C4-2B (cell line): ENCODE measurements around the gene ANKRD55.
"Not testable (repeated sequence)": the region's sequence is repeated elsewhere in the genome, so short reads cannot be mapped to it uniquely, and the experiment has no call there.

Experiments
- H3K27ac ChIP-seq: fragments of 450-650 bp; 2 replicates; pipeline ENCODE4 v1.5.1; 2017
- ZFX ChIP-seq: fragments of 450-650 bp; IDR thresholded peaks from 2 replicates; pipeline ENCODE4 v1.6.1; 2017
- TF ChIP-seq, protein P1 (sequence below): fragments of 450-650 bp; conservative IDR thresholded peaks from 2 replicates; pipeline ENCODE4 v1.5.1; 2017; ENCODE audit warnings: mild to moderate bottlenecking

ANKRD55 gene

DNA sequence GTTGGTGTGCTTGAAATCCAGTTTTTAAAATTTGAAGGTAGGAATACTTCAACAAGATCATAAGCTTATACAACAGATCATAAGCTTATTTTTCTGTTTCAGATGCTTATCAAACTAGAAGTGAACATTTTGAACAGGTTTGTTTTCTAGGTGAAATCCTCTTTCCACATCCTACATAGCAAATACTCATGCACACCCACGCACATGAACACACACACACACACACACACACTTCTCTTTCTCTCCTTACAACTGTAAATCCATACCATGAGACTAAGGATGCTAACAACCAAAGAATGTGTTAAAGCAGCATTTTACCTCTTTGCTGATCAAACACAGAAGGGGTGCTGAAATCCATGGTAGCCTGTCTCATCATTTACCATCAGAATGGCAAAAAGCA is 592 bp downstream of the ANKRD55 start:
- H3K27ac ChIP-seq = no peak overlapping the region
- TF ChIP-seq, protein P1, sequence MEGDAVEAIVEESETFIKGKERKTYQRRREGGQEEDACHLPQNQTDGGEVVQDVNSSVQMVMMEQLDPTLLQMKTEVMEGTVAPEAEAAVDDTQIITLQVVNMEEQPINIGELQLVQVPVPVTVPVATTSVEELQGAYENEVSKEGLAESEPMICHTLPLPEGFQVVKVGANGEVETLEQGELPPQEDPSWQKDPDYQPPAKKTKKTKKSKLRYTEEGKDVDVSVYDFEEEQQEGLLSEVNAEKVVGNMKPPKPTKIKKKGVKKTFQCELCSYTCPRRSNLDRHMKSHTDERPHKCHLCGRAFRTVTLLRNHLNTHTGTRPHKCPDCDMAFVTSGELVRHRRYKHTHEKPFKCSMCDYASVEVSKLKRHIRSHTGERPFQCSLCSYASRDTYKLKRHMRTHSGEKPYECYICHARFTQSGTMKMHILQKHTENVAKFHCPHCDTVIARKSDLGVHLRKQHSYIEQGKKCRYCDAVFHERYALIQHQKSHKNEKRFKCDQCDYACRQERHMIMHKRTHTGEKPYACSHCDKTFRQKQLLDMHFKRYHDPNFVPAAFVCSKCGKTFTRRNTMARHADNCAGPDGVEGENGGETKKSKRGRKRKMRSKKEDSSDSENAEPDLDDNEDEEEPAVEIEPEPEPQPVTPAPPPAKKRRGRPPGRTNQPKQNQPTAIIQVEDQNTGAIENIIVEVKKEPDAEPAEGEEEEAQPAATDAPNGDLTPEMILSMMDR = no peak
- no peak for TF ChIP-seq ZFX

DNA sequence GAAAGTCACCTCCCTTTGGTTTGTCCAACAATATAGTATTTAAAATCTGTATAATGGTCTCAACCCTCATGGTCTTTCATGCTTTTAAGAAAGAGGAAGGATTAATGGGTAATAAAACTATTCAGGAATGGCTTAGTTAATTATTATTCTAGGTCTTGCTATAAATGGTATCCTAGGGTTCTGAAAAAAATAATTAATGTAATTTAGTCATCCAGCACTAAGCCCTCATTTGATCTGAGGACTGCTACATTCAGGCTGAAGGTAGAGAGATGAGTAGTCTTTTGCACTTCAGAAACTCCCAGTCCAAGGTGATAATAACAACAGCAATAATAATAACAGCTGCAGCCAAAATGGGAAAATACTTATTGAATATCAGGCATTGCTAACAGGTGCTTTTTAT is 2.6 kb downstream of the ANKRD55 start:
- H3K27ac ChIP-seq = no peak overlapping the region
- TF ChIP-seq, protein P1 = no peak
- no peak for TF ChIP-seq ZFX

DNA sequence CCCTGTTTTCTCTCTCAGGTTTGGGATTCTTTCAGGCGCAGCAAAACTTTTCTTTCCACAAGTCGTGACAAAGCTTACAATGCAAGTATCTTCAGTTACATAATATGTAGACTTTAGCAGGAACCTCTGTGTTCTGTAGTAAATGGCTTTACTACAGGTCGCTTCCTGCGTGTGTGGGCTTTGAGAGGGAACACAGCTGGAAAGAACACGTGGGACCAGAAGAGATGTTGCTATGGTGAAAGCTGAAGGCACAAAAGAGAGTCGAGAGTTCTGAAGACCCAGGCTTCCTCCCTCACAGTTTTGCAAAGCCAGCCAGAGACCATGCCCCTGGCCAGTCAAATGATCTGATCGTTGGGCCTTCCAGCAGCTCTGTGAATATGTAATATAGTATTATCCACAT is 4.0 kb downstream of the ANKRD55 start:
- no peak for TF ChIP-seq ZFX
- TF ChIP-seq, protein P1 = no peak
- no peak overlapping the region for H3K27ac ChIP-seq

DNA sequence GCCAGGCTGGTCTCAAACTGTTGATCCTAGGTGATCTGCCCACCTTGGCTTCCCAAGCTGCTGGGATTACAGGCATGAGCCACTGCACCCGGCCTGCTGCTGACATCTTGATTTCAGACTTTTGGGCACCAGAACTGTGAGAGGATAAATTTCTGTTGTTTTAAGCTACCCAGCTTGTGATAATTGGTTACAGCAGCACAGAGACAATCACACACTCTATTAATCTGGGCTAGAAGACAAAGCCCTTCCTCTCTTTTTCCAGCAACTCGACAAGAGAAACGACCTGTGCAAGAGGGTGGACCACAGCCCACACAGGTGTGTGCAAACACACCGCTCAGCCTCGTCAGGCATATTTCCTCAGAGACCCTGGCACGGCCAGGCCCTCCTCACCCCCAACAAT is 4.5 kb downstream of the ANKRD55 start:
- H3K27ac ChIP-seq = no peak overlapping the region
- TF ChIP-seq ZFX = no peak
- TF ChIP-seq, protein P1 = no peak

DNA sequence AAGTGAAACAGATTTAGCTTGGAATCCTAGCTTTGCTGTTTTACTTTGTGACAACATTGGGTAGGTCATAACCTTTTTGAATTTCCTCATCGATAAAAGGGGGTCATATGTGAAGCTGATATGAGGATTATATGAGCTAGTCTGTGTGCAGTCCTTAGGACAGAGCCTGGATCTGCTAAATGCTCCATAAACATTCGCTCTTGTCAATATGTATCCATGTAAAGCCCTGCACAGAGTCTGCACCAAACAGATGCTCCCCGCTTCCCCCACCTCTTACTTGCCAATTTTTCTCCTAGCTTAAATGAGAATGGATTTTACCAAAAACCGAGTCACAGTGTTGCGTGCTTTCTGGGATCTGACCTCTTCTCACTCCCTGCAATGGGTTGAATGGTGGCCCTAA is 5.4 kb downstream of the ANKRD55 start:
- TF ChIP-seq, protein P1 = no peak
- TF ChIP-seq ZFX = no peak
- no peak overlapping the region for H3K27ac ChIP-seq

DNA sequence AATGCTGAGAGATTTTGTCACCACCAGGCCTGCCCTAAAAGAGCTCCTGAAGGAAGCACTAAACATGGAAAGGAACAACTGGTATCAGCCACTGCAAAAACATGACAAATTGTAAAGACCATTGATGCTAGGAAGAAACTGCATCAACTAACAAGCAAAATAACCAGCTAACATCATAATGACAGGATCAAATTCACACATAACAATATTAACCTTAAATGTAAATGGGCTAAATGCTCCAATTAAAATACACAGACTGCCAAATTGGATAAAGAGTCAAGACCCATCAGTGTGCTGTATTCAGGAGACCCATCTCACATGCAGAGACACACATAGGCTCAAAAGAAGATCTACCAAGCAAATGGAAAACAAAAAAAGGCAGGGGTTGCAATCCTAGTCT is 9.8 kb downstream of the ANKRD55 start:
- H3K27ac ChIP-seq = not testable (repeated sequence)

DNA sequence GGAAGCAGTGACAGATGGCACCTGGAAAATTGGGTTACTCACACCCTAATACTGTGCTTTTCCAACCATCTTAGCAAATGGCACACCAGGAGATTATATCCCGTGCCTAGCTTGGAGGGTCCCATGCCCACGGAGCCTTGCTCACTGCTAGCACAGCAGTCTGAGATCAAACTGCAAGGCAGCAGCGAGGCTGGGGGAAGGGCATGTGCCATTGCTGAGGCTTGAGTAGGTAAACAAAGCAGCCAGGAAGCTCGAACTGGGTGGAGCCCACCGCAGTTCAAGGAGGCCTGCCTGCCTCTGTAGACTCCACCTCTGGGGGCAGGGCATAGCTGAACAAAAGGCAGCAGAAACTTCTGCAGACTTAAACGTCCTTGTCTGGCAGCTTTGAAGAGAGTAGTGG is 11.5 kb downstream of the ANKRD55 start:
- not testable (repeated sequence) for H3K27ac ChIP-seq

DNA sequence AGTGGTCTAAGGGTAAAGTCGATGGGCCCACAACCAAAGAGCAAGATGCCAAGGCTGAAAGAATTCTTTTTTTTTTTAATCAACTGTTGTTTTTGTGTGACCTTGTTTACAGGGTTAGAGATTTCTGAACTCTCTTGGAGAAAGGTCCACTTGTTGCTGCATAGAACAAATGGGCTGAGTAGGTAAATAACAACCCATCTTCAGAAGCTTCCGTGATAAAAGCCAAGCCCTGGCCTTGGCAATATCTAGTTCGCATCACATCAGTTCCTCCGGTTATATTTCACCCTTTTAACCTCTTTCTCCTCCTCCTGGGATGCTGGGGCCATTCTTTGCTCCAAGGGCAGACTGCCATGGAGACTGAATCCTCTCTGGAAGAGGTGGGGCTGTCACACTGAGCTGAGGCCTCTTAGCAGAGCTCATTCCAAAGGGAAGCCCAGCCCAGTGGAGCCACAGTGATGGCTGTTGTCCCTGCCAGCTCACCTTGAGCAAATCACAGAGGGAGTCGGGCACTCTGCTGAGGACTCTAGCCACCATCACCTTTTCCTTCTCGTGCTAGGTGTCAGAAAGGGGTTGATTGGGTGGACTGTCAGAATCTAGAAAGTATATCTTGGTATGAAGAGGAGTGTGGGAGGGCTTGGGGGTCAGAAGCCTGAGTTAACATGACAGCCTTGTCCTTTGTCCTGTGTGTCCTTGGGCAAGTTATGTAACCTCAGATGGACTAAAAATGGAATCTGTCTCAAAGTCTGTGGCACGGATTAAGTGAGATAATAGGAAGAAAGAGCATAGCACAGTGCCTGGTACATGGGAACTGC is 17.9 kb downstream of the ANKRD55 start:
- TF ChIP-seq ZFX = no peak
- TF ChIP-seq, protein P1 = no peak

DNA sequence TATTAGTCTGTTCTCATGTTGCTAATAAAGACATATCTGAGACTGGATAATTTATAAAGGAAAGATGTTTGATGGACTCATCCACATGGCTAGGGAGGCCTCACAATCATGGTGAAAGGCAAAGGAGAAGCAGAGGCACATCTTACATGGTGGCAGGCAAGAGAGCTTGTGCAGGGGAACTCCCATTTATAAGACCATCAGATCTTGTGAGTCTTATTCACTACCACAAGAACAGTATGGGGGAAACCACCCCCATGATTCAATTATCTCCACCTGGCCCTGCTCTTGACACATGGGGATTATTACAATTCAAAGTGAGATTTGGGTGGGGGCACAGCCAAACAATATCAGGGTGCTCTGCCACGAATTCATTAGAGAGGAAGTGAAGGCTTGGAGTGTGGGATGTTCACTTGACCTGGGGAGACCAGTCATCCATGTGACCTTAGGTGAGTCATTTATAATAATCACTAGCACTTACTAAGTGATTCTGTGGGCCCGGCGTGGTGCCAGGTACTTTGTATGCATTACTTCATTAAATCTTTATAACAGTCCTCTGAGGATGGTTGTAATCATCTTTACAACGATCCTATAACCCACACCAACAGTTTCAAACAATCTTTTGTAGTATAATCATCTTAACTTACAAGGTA is 19.1 kb downstream of the ANKRD55 start:
- H3K27ac ChIP-seq = not testable (repeated sequence)

More for the DNA sequence above, 17.9 kb downstream of the ANKRD55 start:
- H3K27ac ChIP-seq = no peak overlapping the region
